ENCODE results near the gene FOXQ1.

DNA sequence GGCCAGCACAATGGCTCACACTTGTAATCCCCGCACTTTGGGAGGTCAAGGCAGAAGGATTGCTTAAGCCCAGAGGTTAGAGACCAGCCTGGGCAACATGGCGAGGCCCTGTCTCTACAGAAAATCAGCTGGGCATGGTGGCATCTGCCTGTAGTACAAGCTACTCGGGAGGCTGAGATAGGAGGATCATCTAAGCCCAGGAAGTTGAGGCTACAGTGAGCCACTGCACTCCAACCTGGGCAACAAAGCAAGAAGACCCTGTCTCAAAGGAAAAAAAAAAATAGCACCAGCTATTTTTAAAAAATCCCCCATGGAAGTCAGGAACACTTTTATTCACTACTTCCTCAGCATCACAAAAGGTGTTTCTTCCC, 45.2 kb upstream of the FOXQ1 start:
- TF ChIP-seq ZNF138 (CRISPR knock-in tag; IDR thresholded peaks at IDR 0.05; ENCODE audit: low read depth), result no peak
- no peak for TF ChIP-seq FOXP1 (IDR thresholded peaks at IDR 0.05)
- no peak for TF ChIP-seq FOXP1 (CRISPR knock-in tag; IDR thresholded peaks at IDR 0.05)
- TF ChIP-seq, protein P1, sequence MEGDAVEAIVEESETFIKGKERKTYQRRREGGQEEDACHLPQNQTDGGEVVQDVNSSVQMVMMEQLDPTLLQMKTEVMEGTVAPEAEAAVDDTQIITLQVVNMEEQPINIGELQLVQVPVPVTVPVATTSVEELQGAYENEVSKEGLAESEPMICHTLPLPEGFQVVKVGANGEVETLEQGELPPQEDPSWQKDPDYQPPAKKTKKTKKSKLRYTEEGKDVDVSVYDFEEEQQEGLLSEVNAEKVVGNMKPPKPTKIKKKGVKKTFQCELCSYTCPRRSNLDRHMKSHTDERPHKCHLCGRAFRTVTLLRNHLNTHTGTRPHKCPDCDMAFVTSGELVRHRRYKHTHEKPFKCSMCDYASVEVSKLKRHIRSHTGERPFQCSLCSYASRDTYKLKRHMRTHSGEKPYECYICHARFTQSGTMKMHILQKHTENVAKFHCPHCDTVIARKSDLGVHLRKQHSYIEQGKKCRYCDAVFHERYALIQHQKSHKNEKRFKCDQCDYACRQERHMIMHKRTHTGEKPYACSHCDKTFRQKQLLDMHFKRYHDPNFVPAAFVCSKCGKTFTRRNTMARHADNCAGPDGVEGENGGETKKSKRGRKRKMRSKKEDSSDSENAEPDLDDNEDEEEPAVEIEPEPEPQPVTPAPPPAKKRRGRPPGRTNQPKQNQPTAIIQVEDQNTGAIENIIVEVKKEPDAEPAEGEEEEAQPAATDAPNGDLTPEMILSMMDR (CRISPR knock-in tag; IDR thresholded peaks at IDR 0.05), result no peak
- TF ChIP-seq NFATC3 (CRISPR knock-in tag; IDR thresholded peaks at IDR 0.05), result no peak
- TF ChIP-seq ZNF446 (CRISPR knock-in tag; IDR thresholded peaks at IDR 0.05), result no peak
- TF ChIP-seq ZNF441 (CRISPR knock-in tag; IDR thresholded peaks at IDR 0.05; ENCODE audit: borderline replicate concordance), result no peak
- no peak for TF ChIP-seq EP300 (IDR thresholded peaks at IDR 0.05; ENCODE audit: low read depth in 2 of 2, low read length in 2 of 2)
- no peak for TF ChIP-seq EP300 (CRISPR knock-in tag; IDR thresholded peaks at IDR 0.05; ENCODE audit: borderline replicate concordance)
- no peak for TF ChIP-seq ZNF501 (CRISPR knock-in tag; IDR thresholded peaks at IDR 0.05)
- TF ChIP-seq SMAD1 (CRISPR knock-in tag; IDR thresholded peaks at IDR 0.05; ENCODE audit: borderline replicate concordance, low read depth), result no peak
- no peak for TF ChIP-seq NFIC (IDR thresholded peaks at IDR 0.05; ENCODE audit: low read length)
- TF ChIP-seq KMT2A (CRISPR knock-in tag; IDR thresholded peaks at IDR 0.05), result no peak
- TF ChIP-seq RBM39 (IDR thresholded peaks at IDR 0.05; ENCODE audit: low read depth, low read length, poor library complexity, severe bottlenecking), result no peak
- TF ChIP-seq, protein P2, sequence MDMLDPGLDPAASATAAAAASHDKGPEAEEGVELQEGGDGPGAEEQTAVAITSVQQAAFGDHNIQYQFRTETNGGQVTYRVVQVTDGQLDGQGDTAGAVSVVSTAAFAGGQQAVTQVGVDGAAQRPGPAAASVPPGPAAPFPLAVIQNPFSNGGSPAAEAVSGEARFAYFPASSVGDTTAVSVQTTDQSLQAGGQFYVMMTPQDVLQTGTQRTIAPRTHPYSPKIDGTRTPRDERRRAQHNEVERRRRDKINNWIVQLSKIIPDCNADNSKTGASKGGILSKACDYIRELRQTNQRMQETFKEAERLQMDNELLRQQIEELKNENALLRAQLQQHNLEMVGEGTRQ (IDR thresholded peaks at IDR 0.05; ENCODE audit: low read depth, low read length), result no peak
- TF ChIP-seq, protein P2 (CRISPR knock-in tag; IDR thresholded peaks at IDR 0.05; ENCODE audit: borderline replicate concordance), result no peak
